Spinal cord (tissue), 10 donors: ENCODE data around the gene CTDSPL2. TPM values are rescaled to one million over a fixed set of nuclear protein-coding genes. Genes with fewer than 3 reads are reported as not detected.
"Not testable (repeated sequence)": the region's sequence is repeated elsewhere in the genome, so short reads cannot be mapped to it uniquely, and the experiment has no call there.

ENCODE experiments used
- DNase-seq, 6 donors: peaks; one replicate each; pipeline versions ENCODE4 v3.0.0 to v3.0.0-alpha.2; 2013 to 2015; ENCODE audit warnings: low spot score in 6 of 6, low read depth in 4 of 6
- H3K27ac ChIP-seq: one replicate; pipeline ENCODE4 v1.5.1; 2013; ENCODE audit warnings: low read depth, low read length, control low read depth
- H3K27me3 ChIP-seq: one replicate; pipeline ENCODE4 v1.6.1; 2013; ENCODE audit warnings: low read length; ENCODE audit not compliant: control insufficient read depth, insufficient read depth
- H3K36me3 ChIP-seq: one replicate; pipeline ENCODE4 v1.6.1; 2013; ENCODE audit warnings: low read length; ENCODE audit not compliant: control insufficient read depth, insufficient read depth
- H3K4me1 ChIP-seq: one replicate; pipeline ENCODE4 v1.6.1; 2013; ENCODE audit warnings: low read length; ENCODE audit not compliant: control insufficient read depth, insufficient read depth
- H3K4me3 ChIP-seq: one replicate; pipeline ENCODE4 v1.5.1; 2013; ENCODE audit warnings: low read depth, low read length, control low read depth
- H3K9me3 ChIP-seq: one replicate; pipeline ENCODE4 v1.6.1; 2013; ENCODE audit warnings: low read length; ENCODE audit not compliant: control insufficient read depth, insufficient read depth
- WGBS: methylation state at CpG from one replicate; pipeline ENCODE4 v1.1.5; 2013; ENCODE audit warnings: missing lambda C conversion rate; ENCODE audit not compliant: insufficient coverage; 5-methylcytosine and 5-hydroxymethylcytosine counted together
- polyA plus RNA-seq, 2 donors: library from polyadenylated mRNA; unstranded; fragments of 120-200 nt; gene quantifications; one replicate each; pipeline ENCODE4 v1.2.1, GENCODE V29; 2013; ENCODE audit not compliant: insufficient read length in 2 of 2
- total RNA-seq, 2 donors: library from RNA; depleted of rRNA in 1 of 2; stranded (reverse); fragments of 120-200 nt in 1 of 2; fragments of >200 nt in 1 of 2; gene quantifications; one replicate each; pipeline versions ENCODE4 v1.2.3 to v1.2.4, GENCODE V29; 2013 to 2014
- donor health status: healthy.

Gene CTDSPL2
- total and polyA plus RNA-seq, 4 donors: 29.7 to 123 (median 63.8) TPM

DNA sequence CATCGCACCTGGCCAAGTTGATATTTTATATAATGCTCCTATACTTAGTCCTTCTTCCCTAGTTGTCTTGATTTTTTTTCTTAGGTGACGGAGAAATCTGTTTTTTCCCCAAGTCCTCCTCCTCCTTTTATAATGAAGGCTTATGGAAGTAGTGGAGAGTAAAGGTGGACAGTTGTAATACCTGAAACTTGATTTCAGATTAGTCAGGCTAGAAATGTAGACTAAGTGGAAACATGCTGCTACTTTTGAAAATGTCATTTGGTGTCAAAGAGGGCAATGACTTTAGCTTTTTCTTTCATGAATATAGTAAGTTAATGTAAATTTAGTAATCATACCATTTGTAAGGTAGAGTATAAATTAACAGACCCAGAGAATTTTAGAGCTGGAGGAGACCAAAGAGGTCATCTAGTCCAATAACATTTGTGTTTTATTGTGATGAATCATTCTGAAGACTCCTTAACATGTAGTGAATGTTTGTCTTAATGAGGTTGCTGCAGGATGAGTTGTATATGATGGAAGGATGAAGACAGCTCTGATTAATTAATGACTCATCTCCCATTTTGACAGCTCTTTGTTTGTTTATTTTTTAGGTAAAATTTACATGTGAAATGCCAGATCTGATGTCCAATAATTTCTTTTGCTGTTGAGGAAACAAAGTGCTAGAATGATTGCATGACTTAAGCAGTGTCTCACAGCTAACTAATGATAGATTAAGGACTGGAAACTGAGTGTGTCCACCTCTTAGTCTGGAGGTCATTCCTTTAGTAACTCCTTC lies 8.7 kb downstream of the CTDSPL2 start:
- Histone ChIP-seq H3K4me3 (no peak overlapping the region), H3K27me3 (no peaks in the 10 kb centered on the region), H3K4me1 (no peaks in the 10 kb centered on the region), H3K9me3 (no peaks in the 10 kb centered on the region), H3K27ac (no peak overlapping the region), H3K36me3 (peaks cover 10% of the 10 kb centered on the region)
- no peak for DNase-seq
- no CpG with 5 or more reads among the region's 2 CpGs for WGBS

DNA sequence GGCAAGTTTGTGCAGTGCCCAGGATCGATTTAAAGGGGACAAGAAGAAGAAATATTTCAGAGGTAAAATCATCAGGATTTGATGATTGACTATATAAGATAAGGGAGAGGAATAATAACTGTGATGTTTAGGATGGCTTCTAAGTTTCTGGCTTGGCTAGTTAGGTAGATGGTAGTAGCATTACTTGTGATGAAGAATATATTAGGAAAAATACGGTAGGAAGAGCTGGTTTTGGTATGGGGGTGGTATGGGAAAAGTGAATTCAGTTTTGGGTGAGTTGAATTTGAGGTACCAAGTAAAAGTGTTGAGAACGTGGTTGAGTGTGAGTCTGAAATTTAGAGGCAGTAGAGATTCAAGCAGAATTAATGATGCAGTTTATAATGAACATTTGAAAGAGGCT lies 11.0 kb downstream of the CTDSPL2 start:
- H3K36me3 ChIP-seq: no peaks in the 10 kb centered on the region
- 97% methylated on average over 2 of the region's 3 CpGs for WGBS
- no peak for DNase-seq
- H3K4me1 ChIP-seq: no peaks in the 10 kb centered on the region
- H3K4me3 ChIP-seq: no peak overlapping the region
- H3K27ac ChIP-seq: no peak overlapping the region
- H3K27me3 ChIP-seq: no peaks in the 10 kb centered on the region
- H3K9me3 ChIP-seq: no peaks in the 10 kb centered on the region

DNA sequence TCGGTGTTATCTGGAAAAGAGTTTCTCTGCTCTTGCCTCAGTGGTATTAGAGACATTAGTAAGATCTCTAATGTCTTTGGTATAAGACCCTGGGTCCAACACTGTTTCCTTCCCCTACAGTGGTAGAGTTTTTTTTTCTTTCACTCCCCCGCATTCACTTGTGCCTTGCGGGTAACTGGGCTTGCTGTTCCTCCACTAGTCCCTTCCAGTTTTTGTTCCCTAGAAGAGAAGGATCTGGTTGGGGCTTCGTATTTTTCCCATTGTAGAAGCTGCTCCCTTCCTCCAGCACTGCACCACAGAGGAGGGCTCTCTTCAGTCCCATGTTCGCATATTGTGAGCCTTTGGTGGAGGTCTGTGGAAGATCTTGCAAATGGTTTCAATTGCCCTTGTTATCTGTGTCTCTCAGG lies 13.7 kb downstream of the CTDSPL2 start:
- Histone ChIP-seq H3K27me3 (no peaks in the 10 kb centered on the region), H3K4me1 (no peaks in the 10 kb centered on the region), H3K9me3 (no peaks in the 10 kb centered on the region), H3K27ac (no peak overlapping the region), H3K36me3 (no peaks in the 10 kb centered on the region), H3K4me3 (no peak overlapping the region)
- DNase-seq: no peak
- WGBS: no CpG with 5 or more reads among the region's 5 CpGs

DNA sequence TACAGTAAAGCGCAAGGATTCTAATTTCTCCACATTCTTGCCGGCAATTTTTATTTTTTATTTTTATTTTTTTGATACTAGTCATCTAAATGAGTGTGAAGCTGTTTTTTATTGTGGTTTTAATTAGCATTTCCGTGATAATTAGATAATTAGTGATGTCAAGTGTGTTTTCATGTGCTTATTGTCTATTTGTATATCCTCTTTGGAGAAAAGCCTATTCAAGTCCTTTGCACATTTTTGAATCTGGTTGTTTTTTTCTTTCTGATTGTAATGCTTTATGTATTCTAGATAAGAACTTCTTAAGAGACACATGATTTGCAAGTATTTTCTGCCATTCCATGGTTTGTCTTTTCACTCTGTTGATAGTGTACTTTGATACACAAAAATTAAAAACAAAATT lies 16.1 kb downstream of the CTDSPL2 start:
- no CpG with 5 or more reads among the region's 3 CpGs for WGBS
- no peaks in the 10 kb centered on the region for H3K9me3 ChIP-seq
- H3K4me1 ChIP-seq: no peaks in the 10 kb centered on the region
- no peak overlapping the region for H3K4me3 ChIP-seq
- no peak for DNase-seq
- no peak overlapping the region for H3K27ac ChIP-seq
- peaks cover 8% of the 10 kb centered on the region for H3K36me3 ChIP-seq
- no peaks in the 10 kb centered on the region for H3K27me3 ChIP-seq

DNA sequence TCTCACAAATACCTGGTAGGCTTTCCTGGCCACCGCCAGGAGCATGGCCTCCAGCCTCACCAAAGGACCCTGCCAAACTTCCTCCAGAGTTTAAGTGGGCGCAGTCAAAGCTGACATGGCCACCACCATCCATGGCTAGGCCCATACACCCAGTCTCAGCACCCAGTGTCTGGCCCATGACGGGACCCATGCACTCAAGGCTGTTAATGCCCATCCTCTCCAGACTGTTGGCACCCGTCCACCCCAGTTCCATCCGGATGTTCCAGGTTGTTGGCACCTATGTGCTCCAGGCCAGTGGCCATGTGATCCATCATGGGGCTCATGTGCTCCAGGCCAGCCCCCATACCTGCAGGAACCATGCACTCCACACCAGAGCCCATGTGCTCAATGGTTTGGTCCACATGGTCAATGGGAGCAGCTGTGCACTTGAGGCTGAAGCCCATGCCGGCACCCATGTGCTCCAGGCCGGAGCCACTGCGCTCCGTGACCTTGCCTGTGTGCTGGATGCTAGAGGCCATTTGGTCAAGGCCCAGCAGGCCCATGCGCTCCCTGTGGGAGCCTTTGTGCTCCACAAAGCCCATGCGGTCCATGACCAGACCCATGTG lies 20.4 kb downstream of the CTDSPL2 start:
- Histone ChIP-seq H3K4me1 (no peaks in the 10 kb centered on the region), H3K9me3 (no peaks in the 10 kb centered on the region), H3K4me3 (no peak overlapping the region), H3K27me3 (no peaks in the 10 kb centered on the region), H3K27ac (no peak overlapping the region), H3K36me3 (peaks cover 8% of the 10 kb centered on the region)
- no peak for DNase-seq
- 98% methylated on average over 11 of the region's 11 CpGs for WGBS

DNA sequence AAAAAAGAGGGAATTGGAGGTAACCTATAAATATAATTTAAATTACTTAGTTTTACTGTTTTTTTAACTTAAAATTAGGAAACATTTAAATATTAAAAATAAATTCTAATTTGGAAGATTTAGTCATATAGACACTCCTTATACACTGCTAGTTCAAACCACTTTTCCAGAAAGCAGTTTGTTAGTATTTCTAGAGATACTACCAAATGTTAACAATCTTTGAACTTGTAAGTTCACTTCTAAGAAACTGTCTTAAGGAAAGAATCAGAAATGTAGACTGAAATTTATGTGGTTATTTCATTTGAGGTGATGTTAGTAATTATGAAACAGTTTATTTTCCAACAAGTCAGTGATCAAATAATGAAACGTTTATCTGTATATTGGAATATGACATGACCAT lies 22.7 kb downstream of the CTDSPL2 start:
- WGBS: no CpG with 5 or more reads among the region's 1 CpG
- DNase-seq: no peak
- Histone ChIP-seq H3K36me3 (peaks cover 8% of the 10 kb centered on the region), H3K4me3 (no peak overlapping the region), H3K4me1 (no peaks in the 10 kb centered on the region), H3K27me3 (no peaks in the 10 kb centered on the region), H3K27ac (no peak overlapping the region), H3K9me3 (no peaks in the 10 kb centered on the region)

DNA sequence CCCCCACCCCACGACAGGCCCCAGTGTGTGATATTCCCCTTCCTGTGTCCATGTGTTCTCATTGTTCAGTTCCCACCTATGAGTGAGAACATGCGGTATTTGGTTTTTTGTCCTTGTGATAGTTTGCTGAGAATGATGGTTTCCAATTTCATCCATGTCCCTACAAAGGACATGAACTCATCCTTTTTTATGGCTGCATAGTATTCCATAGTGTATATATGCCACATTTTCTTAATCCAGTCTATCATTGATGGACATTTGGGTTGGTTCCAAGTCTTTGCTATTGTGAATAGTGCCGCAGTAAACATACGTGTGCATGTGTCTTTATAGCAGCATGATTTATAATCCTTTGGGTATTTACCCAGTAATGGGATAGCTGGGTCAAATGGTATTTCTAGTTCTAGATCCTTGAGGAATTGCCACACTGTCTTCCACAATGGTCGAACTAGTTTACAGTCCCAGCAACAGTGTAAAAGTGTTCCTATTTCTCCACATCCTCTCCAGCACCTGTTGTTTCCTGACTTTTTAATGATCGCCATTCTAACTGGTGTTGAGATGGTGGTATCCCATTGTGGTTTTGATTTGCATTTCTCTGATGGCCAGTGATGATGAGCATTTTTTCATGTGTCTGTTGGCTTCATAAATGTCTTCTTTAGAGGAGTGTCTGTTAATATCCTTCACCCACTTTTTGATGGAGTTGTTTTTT lies 26.3 kb downstream of the CTDSPL2 start:
- not testable (repeated sequence) for DNase-seq, H3K4me3 ChIP-seq, H3K36me3 ChIP-seq, H3K27ac ChIP-seq, H3K27me3 ChIP-seq, H3K4me1 ChIP-seq, H3K9me3 ChIP-seq
- WGBS: no CpG with 5 or more reads among the region's 6 CpGs

DNA sequence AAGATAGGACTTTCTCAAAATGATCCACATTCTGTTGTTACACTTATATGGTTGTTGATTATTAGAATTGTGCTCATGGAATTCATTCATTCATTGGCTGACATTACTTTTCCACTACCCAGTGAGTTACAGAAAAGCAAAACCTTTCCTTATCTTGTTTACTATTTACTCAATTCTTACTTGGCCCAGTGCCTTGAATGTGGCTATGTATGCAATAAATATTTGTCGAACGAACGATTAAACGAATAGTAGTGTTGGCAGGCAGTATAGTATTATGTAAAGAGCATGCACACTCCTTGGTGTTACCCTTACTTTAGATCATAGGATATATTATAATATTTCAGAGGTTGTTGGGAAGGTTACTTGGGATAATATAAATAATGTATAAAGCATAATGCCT lies 31.0 kb downstream of the CTDSPL2 start:
- DNase-seq: no peak
- Histone ChIP-seq H3K4me3 (no peak overlapping the region), H3K27me3 (no peaks in the 10 kb centered on the region), H3K36me3 (peaks cover 7% of the 10 kb centered on the region), H3K9me3 (no peaks in the 10 kb centered on the region), H3K4me1 (no peaks in the 10 kb centered on the region), H3K27ac (no peak overlapping the region)
- no CpG with 5 or more reads among the region's 4 CpGs for WGBS

DNA sequence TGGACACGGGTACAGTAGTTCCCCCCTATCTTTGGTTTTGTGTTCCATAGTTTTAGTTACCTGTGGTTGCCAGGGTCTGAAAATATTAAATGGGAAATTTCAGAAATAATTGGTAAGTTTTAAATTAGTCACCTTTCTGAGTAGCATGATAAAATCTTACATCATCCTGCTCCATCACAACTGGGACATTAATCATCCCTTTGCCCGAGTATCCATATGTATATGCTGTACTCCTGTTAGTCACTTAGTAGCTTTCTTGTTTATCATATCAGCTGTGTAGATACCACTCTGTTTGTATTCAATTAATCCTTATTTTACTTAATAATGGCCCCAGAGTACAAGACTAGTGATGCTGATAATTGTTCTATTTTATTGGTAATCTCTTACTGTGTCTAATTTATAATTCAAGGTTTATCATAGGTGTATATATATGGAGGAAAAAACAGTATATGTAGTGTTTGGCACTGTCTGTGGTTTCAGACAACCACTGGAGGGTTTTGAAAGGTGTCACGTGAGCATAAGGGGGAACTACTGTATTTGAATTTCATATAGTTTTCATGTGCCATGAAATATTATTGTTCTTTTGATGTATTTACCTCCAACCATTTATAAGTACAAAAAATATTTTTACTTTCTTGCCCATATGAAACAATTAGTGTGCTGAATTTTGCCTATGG lies 41.4 kb downstream of the CTDSPL2 start:
- Histone ChIP-seq H3K27me3 (no peaks in the 10 kb centered on the region), H3K36me3 (peaks cover 8% of the 10 kb centered on the region), H3K4me3 (no peak overlapping the region), H3K4me1 (no peaks in the 10 kb centered on the region), H3K27ac (no peak overlapping the region), H3K9me3 (peaks cover 1% of the 10 kb centered on the region)
- no CpG with 5 or more reads among the region's 3 CpGs for WGBS
- DNase-seq: no peak
